ENCODE measurements around the gene TFEC.

- no peak for TF ChIP-seq CTCF (IDR thresholded peaks at IDR 0.05)
- TF ChIP-seq EZH2 (IDR thresholded peaks at IDR 0.05): no peak
Observed at GRCh38 chr7:116011584-116011983, 19.0 kb downstream of the TFEC start.

All from neural progenitor cell (in vitro differentiated cells).